Suprapubic skin (tissue), 4 donors: ENCODE measurements around the gene CABLES1.

ENCODE experiments used
- EP300 ChIP-seq: sonication (generic); formaldehyde crosslinking; IDR thresholded peaks from one replicate; pipeline ENCODE4 v1.6.1; 2017; ENCODE audit warnings: antibody characterized with exemption
- POLR2A ChIP-seq, 2 donors: fragments of 450-650 bp; IDR thresholded peaks; one replicate each; pipeline ENCODE4 v1.6.1; 2017; ENCODE audit warnings: antibody characterized with exemption in 2 of 2, mild to moderate bottlenecking in 2 of 2, moderate library complexity in 2 of 2
- POLR2AphosphoS5 ChIP-seq, 3 donors: sonication (generic); formaldehyde crosslinking; IDR thresholded peaks; one replicate each; pipeline ENCODE4 v1.6.1; 2017; ENCODE audit warnings: antibody characterized with exemption in 3 of 3
- TF ChIP-seq, protein P1 (sequence below), 2 donors: fragments of 200-600 bp in 1 of 2; fragments of 450-650 bp in 1 of 2; sonication (generic) in 1 of 2; IDR thresholded peaks; one replicate each; pipeline ENCODE4 v1.5.1; 2016 to 2019; ENCODE audit warnings: antibody characterized with exemption in 2 of 2, mild to moderate bottlenecking in 1 of 2, moderate library complexity in 1 of 2

DNA sequence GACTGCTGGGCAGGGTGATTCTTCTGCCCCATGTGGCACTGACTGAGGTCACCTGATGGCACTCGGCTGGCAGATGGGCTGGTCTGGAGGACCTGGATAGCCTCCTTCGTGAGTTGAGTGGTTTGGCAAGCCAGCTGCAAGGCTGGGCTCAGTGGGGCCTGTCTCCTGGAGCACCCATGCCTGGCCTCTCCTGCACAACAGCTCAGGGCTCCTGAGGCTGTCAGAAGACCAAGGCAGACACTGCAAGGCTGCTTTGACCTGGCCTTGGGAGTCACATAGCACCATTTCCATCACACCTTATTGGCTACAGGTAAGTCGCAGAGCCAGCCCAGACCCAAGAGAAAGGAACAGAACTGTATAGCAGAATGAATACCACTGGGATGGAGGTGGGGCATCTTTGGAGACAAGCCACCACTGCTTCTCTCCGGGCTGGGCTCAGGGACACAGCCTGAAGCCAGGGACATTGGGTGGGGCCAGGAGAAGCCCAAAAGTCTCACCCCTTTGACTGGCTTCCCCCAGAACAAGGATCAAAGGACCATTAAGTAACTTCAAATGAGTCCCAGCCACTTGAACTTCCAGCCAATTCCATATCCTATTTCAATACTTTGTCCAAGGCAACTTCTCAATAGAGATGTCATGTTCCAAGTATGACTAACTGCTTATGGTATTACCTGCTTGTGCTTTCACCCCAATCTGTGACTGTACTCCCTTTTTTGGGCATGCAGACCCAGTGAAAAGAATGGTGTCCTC, 156.3 kb downstream of the CABLES1 start:
- TF ChIP-seq POLR2A (IDR thresholded peaks at IDR 0.05): no peak
- no peak for TF ChIP-seq POLR2AphosphoS5 (IDR thresholded peaks at IDR 0.05)
- TF ChIP-seq, protein P1, sequence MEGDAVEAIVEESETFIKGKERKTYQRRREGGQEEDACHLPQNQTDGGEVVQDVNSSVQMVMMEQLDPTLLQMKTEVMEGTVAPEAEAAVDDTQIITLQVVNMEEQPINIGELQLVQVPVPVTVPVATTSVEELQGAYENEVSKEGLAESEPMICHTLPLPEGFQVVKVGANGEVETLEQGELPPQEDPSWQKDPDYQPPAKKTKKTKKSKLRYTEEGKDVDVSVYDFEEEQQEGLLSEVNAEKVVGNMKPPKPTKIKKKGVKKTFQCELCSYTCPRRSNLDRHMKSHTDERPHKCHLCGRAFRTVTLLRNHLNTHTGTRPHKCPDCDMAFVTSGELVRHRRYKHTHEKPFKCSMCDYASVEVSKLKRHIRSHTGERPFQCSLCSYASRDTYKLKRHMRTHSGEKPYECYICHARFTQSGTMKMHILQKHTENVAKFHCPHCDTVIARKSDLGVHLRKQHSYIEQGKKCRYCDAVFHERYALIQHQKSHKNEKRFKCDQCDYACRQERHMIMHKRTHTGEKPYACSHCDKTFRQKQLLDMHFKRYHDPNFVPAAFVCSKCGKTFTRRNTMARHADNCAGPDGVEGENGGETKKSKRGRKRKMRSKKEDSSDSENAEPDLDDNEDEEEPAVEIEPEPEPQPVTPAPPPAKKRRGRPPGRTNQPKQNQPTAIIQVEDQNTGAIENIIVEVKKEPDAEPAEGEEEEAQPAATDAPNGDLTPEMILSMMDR (IDR thresholded peaks at IDR 0.05): no peak
- TF ChIP-seq EP300: no peak
